Glomerular endothelial cell (primary cell): Measurements from ENCODE around the gene PDZK1IP1. TPM values are rescaled to one million over a fixed set of nuclear protein-coding genes. Genes with fewer than 3 reads are reported as not detected.

Source experiments
- DNase-seq: peaks from one replicate; pipeline ENCODE4 v3.0.0-alpha.2; 2011; ENCODE audit warnings: low read depth, low spot score; ENCODE audit errors: extremely low read depth
- total RNA-seq: library from RNA; depleted of rRNA; stranded (reverse); fragments of >200 nt; gene quantifications from 2 replicates; pipeline ENCODE4 v1.2.3, GENCODE V29; 2015

Gene PDZK1IP1
- total RNA-seq = not detected in 2 replicates

GRCh38 chr1:47189844-47190508 is at the start of gene PDZK1IP1:
Gene PDZK1IP1 (minus strand): TSS chr1:47190036. CDS start chr1:47189932, 104 bp downstream.
- no peak for DNase-seq

- DNase-seq = no peak
Measured at GRCh38 chr1:47238935-47239592, 49.2 kb upstream of the PDZK1IP1 start.

DNA sequence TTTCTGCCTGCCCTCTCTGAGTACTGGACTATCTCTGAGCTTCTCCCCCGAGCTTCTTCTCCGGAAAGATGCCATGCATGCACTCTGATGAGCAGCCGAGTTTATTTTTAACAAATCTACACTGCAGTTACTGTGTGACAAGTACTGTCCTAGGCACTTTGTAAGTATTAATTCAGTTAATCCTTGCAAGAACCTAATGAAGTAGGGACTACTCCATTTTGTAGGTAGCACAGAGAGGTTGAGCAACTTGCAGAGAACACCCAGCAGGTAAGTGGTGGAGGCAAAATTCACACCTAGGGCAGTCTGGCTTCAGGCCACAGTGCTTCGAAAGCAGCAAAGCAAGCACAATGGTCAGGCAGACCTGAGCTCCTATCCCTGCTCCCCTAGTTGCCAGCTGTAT is 46.0 kb upstream of the PDZK1IP1 start:
- DNase-seq = no peak

- no peak for DNase-seq
Measured at GRCh38 chr1:47235241-47235681, 45.4 kb upstream of the PDZK1IP1 start.

GRCh38 chr1:47233186-47233585 is 43.4 kb upstream of the PDZK1IP1 start:
- DNase-seq = no peak

DNA sequence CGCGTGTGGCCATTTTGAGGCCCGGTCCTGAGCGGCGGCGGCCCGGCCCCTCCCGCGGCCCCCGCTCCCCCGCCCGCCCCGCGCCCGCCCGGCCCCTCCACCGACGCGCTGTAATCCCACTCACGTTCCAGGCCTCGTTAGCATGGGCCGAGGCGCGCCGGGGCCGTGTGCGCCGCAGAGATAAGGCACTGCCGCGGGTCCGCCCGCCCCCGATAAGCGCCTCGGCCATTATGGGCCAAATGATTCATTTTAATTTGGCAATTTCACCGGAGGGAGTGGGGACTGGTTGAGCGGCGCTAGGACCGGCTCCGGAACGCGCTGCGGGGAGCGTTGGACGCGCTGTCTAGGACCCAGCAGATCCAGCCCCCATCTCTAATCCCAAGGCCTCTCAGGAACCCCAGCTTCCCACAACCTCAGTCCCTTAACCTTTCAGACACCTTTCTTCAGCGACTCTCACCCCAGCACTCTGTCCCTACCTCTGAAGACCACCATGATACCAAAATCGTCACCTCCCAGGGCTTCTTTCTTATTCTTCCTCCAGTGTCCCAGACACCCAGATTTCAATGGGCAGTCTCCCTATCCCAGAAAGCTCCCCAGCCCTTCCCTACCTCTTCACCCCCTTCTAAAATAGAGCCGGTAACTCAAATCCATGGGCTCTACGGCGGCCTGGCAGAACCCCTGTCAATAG is 42.5 kb upstream of the PDZK1IP1 start, which contains the start of gene TAL1:
Gene TAL1 (minus strand): TSS at position 39 of the 688 bp plus-strand sequence. CDS start 6,337 bp downstream, outside the sequence.
- no peak for DNase-seq

- no peak for DNase-seq
Measured at GRCh38 chr1:47231301-47232186, 41.7 kb upstream of the PDZK1IP1 start.

- no peak for DNase-seq
Measured at GRCh38 chr1:47230692-47231300, 41.0 kb upstream of the PDZK1IP1 start.

GRCh38 chr1:47229886-47230691 is 40.3 kb upstream of the PDZK1IP1 start:
- DNase-seq = no peak

DNA sequence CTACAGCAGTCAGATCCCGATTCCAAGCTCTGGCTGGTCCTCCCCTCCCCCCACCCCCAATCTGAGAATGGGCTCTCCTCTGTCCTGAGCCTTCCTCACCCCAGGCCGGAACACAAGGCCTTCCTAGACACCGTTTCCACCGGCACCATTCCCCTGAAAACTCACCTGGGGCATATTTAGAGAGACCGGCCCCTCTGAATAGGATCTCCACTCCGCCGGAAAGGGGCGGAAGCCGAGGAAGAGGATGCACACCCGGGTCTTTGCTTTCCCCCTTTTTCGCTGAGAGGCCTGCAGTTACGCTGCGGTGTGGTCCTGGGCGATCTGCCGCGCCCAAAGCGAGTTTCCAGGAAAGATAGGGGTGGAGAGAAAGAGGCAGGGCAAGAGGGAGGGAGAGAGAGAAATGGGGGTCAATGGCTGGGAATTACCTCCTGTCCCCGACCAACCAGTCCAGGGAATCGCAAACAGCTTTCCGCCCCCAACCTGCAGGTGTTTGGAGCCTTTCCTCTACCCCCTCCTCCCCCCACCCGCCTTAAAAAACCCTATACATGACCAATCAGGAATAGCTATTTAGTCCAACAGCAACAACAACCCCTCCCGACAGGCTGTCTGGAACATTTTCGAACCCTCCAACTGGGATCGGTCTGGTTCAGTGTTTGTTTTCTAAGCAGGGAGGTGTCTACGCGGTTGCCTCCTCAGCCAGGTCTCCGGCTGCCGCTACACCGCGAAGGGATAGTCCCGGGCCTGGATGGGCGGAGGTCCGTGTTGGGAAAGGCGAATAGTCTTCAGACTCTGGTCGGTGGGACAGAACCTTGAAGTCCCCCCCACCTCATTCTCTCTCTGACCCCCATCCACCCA is 39.4 kb upstream of the PDZK1IP1 start:
- no peak for DNase-seq

DNA sequence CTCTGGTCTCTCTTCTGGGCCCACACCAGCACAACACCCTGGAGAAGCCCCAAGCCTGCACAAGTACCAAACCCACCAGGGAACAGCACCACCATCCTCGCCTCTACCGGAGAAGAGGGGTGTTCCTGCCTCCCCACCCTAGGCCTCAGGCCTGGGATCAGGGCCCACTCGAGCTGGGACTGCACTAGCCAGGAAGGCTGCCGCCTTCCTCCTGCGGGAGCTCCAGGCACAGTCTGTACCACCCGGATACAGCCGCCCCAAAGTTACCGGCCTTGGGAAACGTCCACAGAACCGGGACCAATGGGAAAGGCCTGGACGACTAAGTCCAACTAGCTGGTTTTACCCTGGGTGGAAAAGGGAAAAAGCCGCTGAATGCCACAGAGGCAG is 38.8 kb upstream of the PDZK1IP1 start:
- no peak for DNase-seq

GRCh38 chr1:47227341-47228232 is 37.8 kb upstream of the PDZK1IP1 start:
- DNase-seq = no peak

GRCh38 chr1:47226839-47227215 is 37.0 kb upstream of the PDZK1IP1 start:
- DNase-seq = no peak

DNA sequence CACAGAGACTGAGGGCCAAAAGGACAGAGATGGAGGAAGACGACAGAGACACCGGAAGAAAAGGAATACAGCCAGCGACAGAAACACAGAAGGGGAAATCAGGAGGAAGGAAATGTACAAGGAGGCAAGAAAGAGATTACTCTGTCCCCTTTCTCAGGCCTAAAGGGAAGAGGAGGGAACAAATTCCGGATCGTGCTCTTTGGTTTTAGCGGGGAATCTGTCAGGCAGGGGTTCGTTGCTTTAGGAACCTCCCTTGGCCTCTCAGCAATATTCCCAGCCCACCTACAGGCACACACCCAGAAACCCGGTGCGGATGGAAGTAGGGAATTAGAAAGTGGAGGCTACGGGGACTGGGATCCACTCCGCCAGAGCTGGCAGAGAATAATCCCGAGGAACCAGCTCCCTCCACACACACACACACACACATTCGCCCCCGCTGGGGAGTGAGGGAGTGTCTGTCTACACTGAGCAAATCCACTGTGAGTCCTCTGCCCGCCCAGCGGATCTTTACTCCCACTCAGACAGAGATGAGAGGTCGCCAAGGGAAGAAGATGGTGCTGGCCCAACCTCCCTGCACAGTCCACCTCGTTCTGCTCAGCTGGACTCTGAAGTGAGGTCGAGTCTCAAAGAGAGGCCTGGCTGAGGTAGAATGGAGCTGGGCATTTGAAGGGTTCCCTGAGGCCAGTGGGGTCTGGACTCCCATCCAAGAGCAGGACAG is 36.4 kb upstream of the PDZK1IP1 start:
- DNase-seq = no peak

DNA sequence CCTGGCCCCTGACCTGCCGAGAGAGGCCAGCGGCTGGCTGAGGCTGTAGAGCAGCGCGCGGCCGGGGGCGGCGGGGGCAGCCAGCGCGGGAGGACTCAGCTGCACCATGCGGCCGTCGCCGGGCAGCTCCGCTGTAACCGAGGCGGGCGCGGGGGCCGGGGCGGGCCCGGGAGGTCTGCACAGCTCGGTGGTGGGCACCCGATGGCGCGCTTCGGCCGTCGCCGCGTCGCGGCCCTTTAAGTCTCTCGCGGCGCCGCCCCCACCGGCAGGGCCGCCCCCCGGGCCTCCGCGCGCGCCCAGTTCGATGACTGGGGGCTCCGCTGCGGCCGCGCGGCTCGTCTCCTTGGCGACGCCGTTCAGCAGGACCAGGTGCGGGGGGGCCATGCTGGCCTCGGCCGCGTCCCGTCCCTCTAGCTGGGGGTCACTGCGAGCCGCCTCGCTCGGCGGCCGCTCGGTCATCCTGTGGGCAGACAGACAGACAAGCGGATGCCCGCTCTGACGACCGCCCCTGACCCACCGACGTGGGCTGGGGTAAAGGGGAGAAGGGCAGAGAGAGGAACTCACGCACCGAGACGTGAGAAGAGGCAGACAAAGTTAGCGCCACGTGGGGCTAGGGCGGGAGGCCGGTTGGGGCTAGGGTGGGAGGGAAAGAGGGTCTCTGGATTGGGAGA is 35.7 kb upstream of the PDZK1IP1 start:
- no peak for DNase-seq

DNA sequence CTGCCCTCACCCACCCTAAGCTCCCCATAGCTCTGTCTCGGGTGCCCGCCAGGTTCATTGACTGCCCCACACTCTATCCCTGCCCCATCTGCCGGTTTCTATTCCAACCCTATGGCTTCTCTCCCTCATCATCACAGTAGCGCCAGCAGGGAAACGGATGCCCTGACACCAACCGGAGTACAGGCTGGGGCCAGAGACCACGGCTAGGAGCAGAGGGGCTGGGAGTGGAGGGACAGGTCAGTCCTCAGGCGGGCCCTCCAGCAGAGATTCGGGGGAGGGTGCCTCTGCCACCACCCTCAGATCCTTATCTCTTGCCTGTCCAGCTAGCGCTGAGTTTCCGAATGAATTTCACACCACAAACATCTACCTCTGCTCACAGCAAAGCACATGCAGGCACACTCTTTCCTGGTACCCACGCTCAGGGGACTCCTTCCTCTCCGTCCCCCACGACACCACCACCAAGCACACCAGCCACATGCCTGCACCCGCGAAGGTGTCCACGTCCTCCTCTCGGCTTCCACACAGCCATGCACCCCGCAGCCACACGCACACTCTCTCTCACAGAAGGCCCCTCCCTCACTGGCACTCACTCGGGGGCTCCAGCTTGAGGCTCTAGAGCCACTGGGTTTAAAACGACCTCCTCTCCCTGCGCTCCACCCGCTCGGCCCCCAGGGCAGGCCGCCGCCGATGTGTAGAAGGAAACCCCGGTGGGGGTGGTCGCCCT is 35.0 kb upstream of the PDZK1IP1 start:
- DNase-seq = no peak
